Liver (tissue), 9 donors: ENCODE data around the gene PLA2G4F. TPM values are rescaled to one million over a fixed set of nuclear protein-coding genes. Genes with fewer than 3 reads are reported as not detected.

Experiments
- DNase-seq: peaks from one replicate; pipeline ENCODE4 v3.0.0-alpha.2; 2017; ENCODE audit warnings: low spot score
- H3K27ac ChIP-seq, 2 donors: one replicate each; pipeline ENCODE4 v1.7.0; 2013; ENCODE audit warnings: inconsistent platforms in 2 of 2, low read length in 2 of 2, control low read depth in 1 of 2, low read depth in 1 of 2, mild to moderate bottlenecking in 1 of 2
- H3K27me3 ChIP-seq, 4 donors: one replicate each; pipeline versions ENCODE4 v1.6.1 to v1.7.0; 2013; ENCODE audit warnings: low read length in 3 of 4, inconsistent platforms in 1 of 4, mild to moderate bottlenecking in 1 of 4, moderate library complexity in 1 of 4; ENCODE audit not compliant: control insufficient read depth in 4 of 4, insufficient read depth in 4 of 4
- H3K36me3 ChIP-seq, 4 donors: one replicate each; pipeline versions ENCODE4 v1.6.1 to v1.7.0; 2013; ENCODE audit warnings: low read length in 3 of 4, mild to moderate bottlenecking in 3 of 4, low read depth in 1 of 4, moderate library complexity in 1 of 4; ENCODE audit not compliant: control insufficient read depth in 4 of 4, insufficient read depth in 3 of 4
- H3K4me1 ChIP-seq, 4 donors: one replicate each; pipeline versions ENCODE4 v1.6.1 to v1.7.0; 2013; ENCODE audit warnings: low read length in 3 of 4, mild to moderate bottlenecking in 3 of 4, moderate library complexity in 1 of 4; ENCODE audit not compliant: control insufficient read depth in 4 of 4, insufficient read depth in 4 of 4
- H3K4me3 ChIP-seq, 3 donors: one replicate each; pipeline versions ENCODE4 v1.6.1 to v1.7.0; 2013; ENCODE audit warnings: low read length in 3 of 3, control low read depth in 1 of 3, low read depth in 1 of 3, mild to moderate bottlenecking in 1 of 3
- H3K9ac ChIP-seq, 2 donors: one replicate each; pipeline ENCODE4 v1.7.0; 2013; ENCODE audit warnings: low read length in 2 of 2, mild to moderate bottlenecking in 2 of 2, moderate library complexity in 2 of 2, control low read depth in 1 of 2, low read depth in 1 of 2
- H3K9me3 ChIP-seq, 4 donors: one replicate each; pipeline versions ENCODE4 v1.6.1 to v1.7.0; 2013; ENCODE audit warnings: low read length in 3 of 4; ENCODE audit not compliant: control insufficient read depth in 4 of 4
- ATF3 ChIP-seq: IDR thresholded peaks from 2 replicates; pipeline ENCODE4 v1.6.1; 2016; ENCODE audit warnings: antibody characterized with exemption
- CTCF ChIP-seq: fragments of 150-350 bp; IDR thresholded peaks from 2 replicates; pipeline ENCODE4 v1.5.1; 2017; ENCODE audit warnings: improper control_type of control experiment, low read depth, low read length; ENCODE audit not compliant: missing input control
- EGR1 ChIP-seq, 2 donors: IDR thresholded peaks; 2 replicates each; pipeline ENCODE4 v1.6.1; 2016 to 2018; ENCODE audit warnings: antibody characterized with exemption in 2 of 2, low read depth in 2 of 2
- FOXA1 ChIP-seq: IDR thresholded peaks from 2 replicates; pipeline ENCODE4 v1.6.1; 2016; ENCODE audit warnings: antibody characterized with exemption
- FOXA2 ChIP-seq: IDR thresholded peaks from 2 replicates; pipeline ENCODE4 v1.6.1; 2016; ENCODE audit warnings: antibody characterized with exemption
- HNF4A ChIP-seq, 2 donors: conservative IDR thresholded peaks; 2 replicates each; pipeline ENCODE4 v1.6.1; 2016; ENCODE audit warnings: antibody characterized with exemption in 2 of 2, mild to moderate bottlenecking in 2 of 2
- HNF4G ChIP-seq: IDR thresholded peaks from 2 replicates; pipeline ENCODE4 v1.6.1; 2016; ENCODE audit warnings: antibody characterized with exemption
- MAX ChIP-seq: IDR thresholded peaks from 2 replicates; pipeline ENCODE4 v1.6.1; 2016; ENCODE audit warnings: antibody characterized with exemption
- NR2F2 ChIP-seq: IDR thresholded peaks from 2 replicates; pipeline ENCODE4 v1.6.1; 2016; ENCODE audit warnings: antibody characterized with exemption
- RAD21 ChIP-seq, 2 donors: IDR thresholded peaks; 2 replicates each; pipeline ENCODE4 v1.6.1; 2016; ENCODE audit warnings: antibody characterized with exemption in 2 of 2, mild to moderate bottlenecking in 2 of 2
- REST ChIP-seq: IDR thresholded peaks from 2 replicates; pipeline ENCODE4 v1.6.1; 2016; ENCODE audit warnings: antibody characterized with exemption, mild to moderate bottlenecking
- SP1 ChIP-seq: IDR thresholded peaks from 2 replicates; pipeline ENCODE4 v1.6.1; 2018; ENCODE audit warnings: antibody characterized with exemption, mild to moderate bottlenecking
- TAF1 ChIP-seq: conservative IDR thresholded peaks from 2 replicates; pipeline ENCODE4 v1.6.1; 2016; ENCODE audit warnings: antibody characterized with exemption, mild to moderate bottlenecking
- YY1 ChIP-seq: IDR thresholded peaks from 2 replicates; pipeline ENCODE4 v1.6.1; 2016; ENCODE audit warnings: antibody characterized with exemption, mild to moderate bottlenecking
- ZBTB33 ChIP-seq: IDR thresholded peaks from 2 replicates; pipeline ENCODE4 v1.6.1; 2016; ENCODE audit warnings: antibody characterized with exemption
- WGBS: extraction: QIAGEN DNeasy Blood & Tissue Kit; methylation state at CpG from one replicate; pipeline ENCODE4 v1.1.7; 2013; 5-methylcytosine and 5-hydroxymethylcytosine counted together
- polyA plus RNA-seq, 2 donors: library from polyadenylated mRNA; stranded (reverse) in 1 of 2; unstranded in 1 of 2; fragments of 200-250 nt in 1 of 2; fragments of >200 nt in 1 of 2; fragmentation: Nextera tagmentation in 1 of 2; extraction: Ambion mirVana in 1 of 2; gene quantifications; one replicate each; pipeline versions ENCODE4 v1.2.1 to v1.2.3, GENCODE V29; 2013 to 2015
- total RNA-seq, 2 donors: library from RNA; depleted of rRNA; stranded (reverse); fragments of >200 nt; gene quantifications; one replicate each; pipeline ENCODE4 v1.2.3, GENCODE V29; 2014
- donor health status: healthy.
- donor health status: healthy.
- donor health status: healthy.
- donor health status: healthy.
- donor health status: healthy.

PLA2G4F gene
- total and polyA plus RNA-seq, 4 donors, result not detected

- no peak for DNase-seq
- Histone ChIP-seq H3K9ac (no peak overlapping the region), H3K9me3 (no peaks in the 10 kb centered on the region), H3K27ac (no peak overlapping the region), H3K4me3 (no peak overlapping the region), H3K27me3 (no peaks in the 10 kb centered on the region), H3K36me3 (no peaks in the 10 kb centered on the region), H3K4me1 (no peaks in the 10 kb centered on the region)
- 83% methylated on average over 2 of the region's 2 CpGs for WGBS
- TF ChIP-seq TAF1, result no peak
- no peak for TF ChIP-seq YY1
- no peak for TF ChIP-seq ATF3
- TF ChIP-seq FOXA1, result no peak
- no peak for TF ChIP-seq NR2F2
- TF ChIP-seq EGR1 (IDR thresholded peaks at IDR 0.05; ENCODE audit: low read depth in 2 of 2), result no peak
- TF ChIP-seq RAD21 (IDR thresholded peaks at IDR 0.05), result no peak
- no peak for TF ChIP-seq FOXA2
- no peak for TF ChIP-seq HNF4A (conservative IDR thresholded peaks at IDR 0.05)
- no peak for TF ChIP-seq HNF4G
- TF ChIP-seq MAX, result no peak
- no peak for TF ChIP-seq CTCF
- TF ChIP-seq SP1, result no peak
These were observed 27.1 kb downstream of the PLA2G4F start for GRCh38 chr15:42129364-42129763.

- no peak overlapping the region for H3K4me3 ChIP-seq
- no peak for TF ChIP-seq REST
- TF ChIP-seq NR2F2, result no peak
- TF ChIP-seq ZBTB33, result no peak
- TF ChIP-seq FOXA2, result no peak
- no peak for TF ChIP-seq TAF1
- TF ChIP-seq EGR1 (IDR thresholded peaks at IDR 0.05; ENCODE audit: low read depth in 2 of 2), result no peak
- H3K9me3 ChIP-seq, result no peaks in the 10 kb centered on the region
- DNase-seq, result no peak
- H3K27me3 ChIP-seq, result no peaks in the 10 kb centered on the region
- H3K9ac ChIP-seq, result no peak overlapping the region
- WGBS, result 65% methylated on average over 6 of the region's 6 CpGs
- no peaks in the 10 kb centered on the region for H3K4me1 ChIP-seq
- H3K36me3 ChIP-seq, result no peaks in the 10 kb centered on the region
- no peak overlapping the region for H3K27ac ChIP-seq
These were observed 28.0 kb downstream of the PLA2G4F start for GRCh38 chr15:42128476-42128875.
